ENCODE results near the gene SYT9. TPM values are rescaled to one million over a fixed set of nuclear protein-coding genes. Genes with fewer than 3 reads are reported as not detected.
"Not testable (repeated sequence)": the region's sequence is repeated elsewhere in the genome, so short reads cannot be mapped to it uniquely, and the experiment has no call there.

The SYT9 gene
- total RNA-seq, 1 experiment from 2014 or later, result not detected

DNA sequence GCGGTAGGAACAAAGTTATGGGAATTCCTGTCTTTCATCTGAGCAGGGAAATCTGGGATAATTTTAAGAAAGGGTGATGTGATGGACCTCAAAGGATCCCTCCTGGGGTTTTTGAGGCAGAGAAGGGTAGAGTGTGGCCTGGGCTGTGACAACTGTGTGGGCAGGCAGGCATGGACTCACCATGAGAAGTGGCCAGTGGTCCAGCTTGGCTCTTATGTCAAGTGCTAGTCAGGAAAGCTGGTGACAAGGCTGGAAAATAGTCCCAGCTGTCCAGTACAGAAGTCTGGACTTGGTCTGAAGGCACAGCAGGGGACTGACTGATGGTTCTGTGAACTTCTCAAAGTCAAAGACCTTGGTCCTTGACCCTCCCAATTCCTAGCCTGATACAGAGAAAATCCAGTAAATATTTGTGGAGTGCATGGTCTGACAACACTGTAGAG is 263.8 kb downstream of the SYT9 start:
- Histone ChIP-seq H3K4me3 (no peak overlapping the region), H3K27ac (no peak overlapping the region), H3K4me1 (no peaks in the 10 kb centered on the region), H3K36me3 (no peaks in the 10 kb centered on the region), H3K27me3 (no peaks in the 10 kb centered on the region; the same call in 1 of the 2 replicates), H3K9me3 (replicated peaks) (no peaks in the 10 kb centered on the region)
- DNase-seq, result no peak

DNA sequence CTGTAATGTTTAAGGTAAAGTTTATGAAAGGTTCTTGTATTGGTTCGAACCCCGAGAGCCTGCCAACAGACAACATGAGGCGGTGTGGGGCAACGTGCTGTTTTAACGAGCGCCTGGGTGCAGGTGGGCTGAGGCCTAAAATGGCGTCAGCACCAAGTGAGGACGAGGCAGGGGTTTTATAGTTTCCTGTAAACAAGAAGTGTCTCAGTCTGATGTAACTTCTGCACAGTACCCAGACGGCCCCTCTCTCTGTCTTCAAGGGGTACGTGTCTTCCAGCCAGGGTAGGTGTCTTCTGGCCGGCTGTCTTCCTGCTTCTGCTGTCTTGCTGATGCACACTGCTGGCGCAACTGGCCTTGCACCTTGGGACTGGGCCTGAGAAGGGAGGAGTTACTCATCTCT is 264.8 kb downstream of the SYT9 start:
- H3K4me1 ChIP-seq, result no peaks in the 10 kb centered on the region
- DNase-seq, result no peak
- no peak overlapping the region for H3K4me3 ChIP-seq
- no peaks in the 10 kb centered on the region for H3K36me3 ChIP-seq
- H3K9me3 ChIP-seq (replicated peaks), result no peaks in the 10 kb centered on the region
- no peak overlapping the region for H3K27ac ChIP-seq
- no peaks in the 10 kb centered on the region; the same call in 1 of the 2 replicates for H3K27me3 ChIP-seq

DNA sequence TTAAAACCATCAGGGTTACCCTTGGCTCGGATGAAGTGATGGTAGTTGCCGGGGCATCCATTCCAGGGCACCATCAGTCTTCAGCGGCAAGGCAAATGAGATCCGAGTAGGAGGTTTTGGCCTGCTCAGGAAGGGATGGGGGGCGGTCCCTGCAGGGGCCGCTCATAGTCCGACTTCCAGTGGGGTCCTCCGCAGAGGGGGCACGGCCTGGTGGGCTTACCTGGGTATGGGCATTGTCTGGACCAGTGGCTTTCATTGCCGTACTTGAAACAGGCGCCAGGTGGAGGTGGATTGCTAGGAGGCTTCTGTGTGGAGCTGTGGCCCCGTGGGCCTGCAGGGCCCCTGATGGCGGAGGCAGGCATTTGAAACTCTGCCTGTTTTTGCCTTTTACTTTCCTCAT is 266.0 kb downstream of the SYT9 start:
- not testable (repeated sequence) for H3K4me3 ChIP-seq; H3K4me1 ChIP-seq; H3K36me3 ChIP-seq; H3K27ac ChIP-seq; H3K27me3 ChIP-seq; DNase-seq; H3K9me3 ChIP-seq (replicated peaks)

Other genes starting within 250 kb of the SYT9 start
- 0.20 and 0.61 TPM in 2 replicates for gene ZNF214, start 231.6 kb upstream of the SYT9 start, total RNA-seq (2014; rRNA removed; shearing (Covaris generic))
- not detected in 2 replicates for gene NLRP14, start 231.4 kb upstream of the SYT9 start, total RNA-seq (2014; rRNA removed; shearing (Covaris generic))
- not detected in 2 replicates for gene RBMXL2, start 162.9 kb upstream of the SYT9 start, total RNA-seq (2014; rRNA removed; shearing (Covaris generic))
- gene OLFML1, start 233.6 kb downstream of the SYT9 start, total RNA-seq (2014; rRNA removed; shearing (Covaris generic)), result not detected in 2 replicates